Transverse colon (tissue), 4 donors: Measurements from ENCODE around the gene FITM2. TPM values are rescaled to one million over a fixed set of nuclear protein-coding genes. Genes with fewer than 3 reads are reported as not detected.

ENCODE experiments used
- DNase-seq: peaks from one replicate; pipeline ENCODE4 v3.0.0-alpha.2; 2019
- H3K27ac ChIP-seq, 4 donors: fragments of 200-600 bp; sonication (generic); 2 replicates each; pipeline ENCODE4 v1.5.1; 2016 to 2018; ENCODE audit warnings: inconsistent platforms in 4 of 4
- H3K27me3 ChIP-seq: fragments of 200-600 bp; sonication (generic); 2 replicates; pipeline ENCODE4 v1.5.1; 2017; ENCODE audit warnings: inconsistent platforms
- H3K36me3 ChIP-seq, 4 donors: fragments of 200-600 bp; sonication (generic); 2 replicates each; pipeline ENCODE4 v1.5.1; 2017 to 2019; ENCODE audit warnings: inconsistent platforms in 4 of 4
- H3K4me1 ChIP-seq, 4 donors: fragments of 200-600 bp; sonication (generic); 2 replicates each; pipeline ENCODE4 v1.5.1; 2017 to 2020; ENCODE audit warnings: inconsistent platforms in 4 of 4
- H3K4me3 ChIP-seq, 4 donors: fragments of 200-600 bp; sonication (generic); 1 replicate in 1 of 4; 2 replicates in 3 of 4; pipeline versions ENCODE4 v1.5.1 to v1.6.1; 2017 to 2019; ENCODE audit warnings: inconsistent platforms in 4 of 4
- H3K9me3 ChIP-seq, 2 donors: fragments of 200-600 bp; sonication (generic); 2 replicates each; pipeline ENCODE4 v1.5.1; 2017 to 2019; ENCODE audit warnings: inconsistent platforms in 2 of 2
- CTCF ChIP-seq, 5 experiments: fragments of 200-600 bp in 3 of 5; fragments of 450-650 bp in 2 of 5; sonication (generic) in 3 of 5; IDR thresholded peaks; 1 replicate in 2 of 5; 2 replicates in 3 of 5; pipeline ENCODE4 v1.5.1; 2016 to 2017; ENCODE audit warnings: antibody characterized with exemption in 5 of 5, inconsistent platforms in 3 of 5, mild to moderate bottlenecking in 2 of 5, moderate library complexity in 1 of 5
- EP300 ChIP-seq: sonication (generic); formaldehyde crosslinking; IDR thresholded peaks from one replicate; pipeline ENCODE4 v1.6.1; 2017; ENCODE audit warnings: antibody characterized with exemption, low read depth
- POLR2A ChIP-seq: fragments of 450-650 bp; IDR thresholded peaks from one replicate; pipeline ENCODE4 v1.6.1; 2016; ENCODE audit warnings: antibody characterized with exemption, mild to moderate bottlenecking, moderate library complexity
- POLR2AphosphoS5 ChIP-seq, 3 donors: sonication (generic); formaldehyde crosslinking; IDR thresholded peaks; one replicate each; pipeline ENCODE4 v1.6.1; 2016; ENCODE audit warnings: antibody characterized with exemption in 3 of 3
- WGBS, 2 donors: methylation state at CpG; one replicate each; pipeline ENCODE4 v1.1.5; 2018; ENCODE audit warnings: low coverage in 1 of 2; 5-methylcytosine and 5-hydroxymethylcytosine counted together
- in situ Hi-C, 4 donors: fragments of 200-750 bp; cut with MboI; loops; one replicate each; pipeline versions ENCODE4 v1.15.0 to v1.15.1; 2017; ENCODE audit warnings: low sequenced_read_pairs in 3 of 4, low pct_ligation_motif_present in 1 of 4, low pct_unique_long_range_greater_than_20kb in 1 of 4
- intact Hi-C: fragments of 100-400 bp; cut with DNase I; formaldehyde crosslinking; loops from one replicate; pipeline ENCODE4 v1.15.1; 2023; ENCODE audit warnings: low total_unique reads
- total RNA-seq, 4 donors: library from RNA; depleted of rRNA; stranded (reverse); fragments of >200 nt; gene quantifications; one replicate each; pipeline ENCODE4 v1.1.0, GENCODE V29; 2016

FITM2 gene
- total RNA-seq, 4 donors from 2014 or later, result 4.1 to 12.4 (median 9.7) TPM

GRCh38 chr20:44297721-44298120 is 13.3 kb downstream of the FITM2 start:
- no peak for DNase-seq
- H3K4me1 ChIP-seq, result peaks cover 0 to 13% (median 9%) of the 10 kb centered on the region in 4 donors
- TF ChIP-seq EP300, result no peak
- TF ChIP-seq POLR2AphosphoS5 (IDR thresholded peaks at IDR 0.05), result no peak
- no peak for TF ChIP-seq POLR2A
- TF ChIP-seq CTCF (IDR thresholded peaks at IDR 0.05), result no peak
- in situ Hi-C loops, result no loop called here
- WGBS, 2 donors, result 83 to 100% methylated on average over 2 to 4 of the region's 4 CpGs
- intact Hi-C loops, result no loop called here
- no peaks in the 10 kb centered on the region for H3K9me3 ChIP-seq
- H3K27ac ChIP-seq, result no peak overlapping the region
- no peaks in the 10 kb centered on the region for H3K36me3 ChIP-seq
- no peak overlapping the region for H3K4me3 ChIP-seq
- no peaks in the 10 kb centered on the region for H3K27me3 ChIP-seq

GRCh38 chr20:44296011-44296410 is 15.0 kb downstream of the FITM2 start:
- 50 to 72% methylated on average over 5 to 7 of the region's 7 CpGs for WGBS, 2 donors
- no peaks in the 10 kb centered on the region for H3K4me1 ChIP-seq
- no peak overlapping the region for H3K27ac ChIP-seq
- no peaks in the 10 kb centered on the region for H3K9me3 ChIP-seq
- H3K4me3 ChIP-seq, result no peak overlapping the region
- no peak for DNase-seq
- TF ChIP-seq POLR2AphosphoS5 (IDR thresholded peaks at IDR 0.05) (no peak), EP300 (no peak), POLR2A (no peak), CTCF (IDR thresholded peaks at IDR 0.05) (no peak)
- intact Hi-C loops (no loop called here), in situ Hi-C loops (no loop called here)
- no peaks in the 10 kb centered on the region for H3K36me3 ChIP-seq
- H3K27me3 ChIP-seq, result no peaks in the 10 kb centered on the region

GRCh38 chr20:44291754-44292153 is 19.2 kb downstream of the FITM2 start:
- no peak for TF ChIP-seq EP300
- intact Hi-C loops, result no loop called here
- Histone ChIP-seq H3K27ac (no peak overlapping the region), H3K9me3 (no peaks in the 10 kb centered on the region), H3K4me1 (peaks cover 0 to 11% (median 0%) of the 10 kb centered on the region in 4 donors), H3K4me3 (no peak overlapping the region), H3K36me3 (no peaks in the 10 kb centered on the region), H3K27me3 (no peaks in the 10 kb centered on the region)
- 94 to 97% methylated on average over 4 to 7 of the region's 7 CpGs for WGBS, 2 donors
- in situ Hi-C loops, result no loop called here
- no peak for DNase-seq

- Histone ChIP-seq H3K27me3 (no peaks in the 10 kb centered on the region), H3K9me3 (no peaks in the 10 kb centered on the region), H3K4me1 (peaks cover 0 to 11% (median 0%) of the 10 kb centered on the region in 4 donors), H3K27ac (no peak overlapping the region), H3K4me3 (no peak overlapping the region), H3K36me3 (no peaks in the 10 kb centered on the region)
- in situ Hi-C loops (no loop called here), intact Hi-C loops (loop anchor here (5.0 kb wide), 1 partner anchor 381 kb away; no protein-coding TSS in a partner anchor)
- WGBS, 2 donors, result 86 to 95% methylated on average over 3 of the region's 3 CpGs
- DNase-seq, result peak; percentile 13
- TF ChIP-seq CTCF (IDR thresholded peaks at IDR 0.05), result no peak
- no peak for TF ChIP-seq POLR2A
These were observed 22.8 kb downstream of the FITM2 start for GRCh38 chr20:44288252-44288651.
